NCI-H510A (cell line): ENCODE results near the gene SLC66A1.

Source experiments
- DNase-seq: peaks from one replicate; lab custom pipeline; 2025; lab: John Stamatoyannopoulos, UW

SLC66A1 gene

DNA sequence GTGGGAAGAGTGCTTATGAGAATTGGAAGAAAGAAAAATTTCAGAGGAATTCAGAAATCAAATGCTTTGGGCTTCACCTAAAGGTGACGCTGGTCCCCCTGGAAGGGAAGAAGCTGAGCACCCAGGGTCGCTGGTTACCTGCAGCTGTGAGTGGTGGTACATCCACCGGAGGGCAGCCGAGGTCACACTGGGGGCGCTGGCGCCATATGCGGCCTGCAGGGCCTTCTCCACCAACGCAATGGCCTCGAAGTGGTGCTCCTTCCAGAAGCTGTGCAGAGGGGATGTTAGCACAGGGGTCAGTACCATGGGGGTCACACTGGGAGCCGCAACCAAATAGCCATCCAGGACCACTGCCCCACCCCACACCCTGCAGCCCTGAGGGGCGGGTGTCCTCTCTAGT, 6.2 kb upstream of the SLC66A1 start:
- DNase-seq: no peak

DNA sequence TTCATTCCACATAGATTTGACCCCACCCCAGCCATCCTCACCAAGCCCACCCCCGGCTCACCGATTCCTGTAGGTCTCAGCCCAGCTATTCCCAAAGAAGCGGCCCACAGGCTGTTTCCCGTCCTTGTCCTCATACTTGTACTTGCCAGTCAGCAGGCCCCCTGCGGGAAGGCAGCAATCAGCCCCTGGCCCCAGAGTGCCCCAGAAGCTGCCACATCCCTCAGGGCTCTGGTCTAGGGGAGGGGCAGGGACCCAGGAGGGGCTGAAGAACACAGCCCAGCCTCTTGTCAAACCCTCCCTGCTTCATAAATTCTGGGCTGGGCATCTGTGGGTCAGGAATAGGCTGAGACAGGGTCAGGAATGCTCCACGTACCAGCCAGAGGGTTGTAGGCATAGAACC, 5.2 kb upstream of the SLC66A1 start:
- DNase-seq: no peak

DNA sequence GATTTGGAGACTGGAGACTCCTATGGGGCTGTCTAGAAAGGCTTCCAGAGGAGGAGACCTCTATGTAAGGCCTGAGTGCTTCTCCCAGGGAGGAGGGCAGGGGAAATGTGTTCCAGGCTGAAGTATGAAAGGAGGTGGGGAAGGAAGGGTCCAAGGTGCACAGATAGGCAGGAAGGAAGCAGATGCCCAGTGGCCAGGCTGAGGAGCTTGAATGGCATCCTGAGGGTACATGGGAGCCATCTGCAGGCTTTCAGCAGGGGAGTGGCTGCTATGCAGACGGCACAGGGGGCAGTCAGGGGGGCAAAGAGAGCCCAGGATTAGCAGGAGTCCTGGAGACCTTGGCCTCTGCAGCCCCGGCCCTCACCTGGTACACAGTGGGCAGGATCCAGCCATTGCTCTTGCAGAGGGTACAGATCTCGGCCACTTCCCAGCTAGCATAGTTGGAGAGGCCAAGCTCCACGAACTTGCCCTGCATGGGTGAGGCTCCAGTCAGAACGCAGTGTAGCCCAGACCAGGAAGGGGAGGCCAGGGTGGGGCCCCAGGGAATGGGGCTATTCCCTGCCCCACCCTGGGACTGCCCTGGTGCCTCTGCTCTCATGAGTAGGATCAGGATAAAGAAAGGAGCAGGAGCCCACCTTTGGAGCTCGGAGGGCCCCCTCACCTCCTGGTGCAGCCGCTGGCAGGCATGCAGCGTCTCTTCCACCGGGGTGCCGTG, 4.2 kb upstream of the SLC66A1 start:
- no peak for DNase-seq

DNA sequence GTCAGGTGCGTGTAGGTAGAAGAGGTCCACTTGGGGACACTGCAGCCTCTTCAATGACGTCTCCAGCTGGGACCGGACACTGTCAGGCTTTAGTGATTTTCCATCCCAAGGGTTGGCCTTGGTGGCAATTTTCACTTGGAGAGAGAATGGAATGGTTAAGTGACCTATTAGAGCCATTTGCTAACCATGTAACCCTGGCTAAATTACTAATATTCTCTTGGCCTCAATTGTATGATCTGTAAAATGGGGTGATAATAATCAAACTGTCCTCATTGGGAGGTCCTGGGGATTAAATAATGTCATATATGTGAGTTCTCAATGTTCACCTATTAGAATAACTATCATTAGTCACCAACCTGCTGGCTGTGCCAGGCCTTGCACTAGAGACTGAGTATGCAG, 3.6 kb upstream of the SLC66A1 start:
- no peak for DNase-seq

DNA sequence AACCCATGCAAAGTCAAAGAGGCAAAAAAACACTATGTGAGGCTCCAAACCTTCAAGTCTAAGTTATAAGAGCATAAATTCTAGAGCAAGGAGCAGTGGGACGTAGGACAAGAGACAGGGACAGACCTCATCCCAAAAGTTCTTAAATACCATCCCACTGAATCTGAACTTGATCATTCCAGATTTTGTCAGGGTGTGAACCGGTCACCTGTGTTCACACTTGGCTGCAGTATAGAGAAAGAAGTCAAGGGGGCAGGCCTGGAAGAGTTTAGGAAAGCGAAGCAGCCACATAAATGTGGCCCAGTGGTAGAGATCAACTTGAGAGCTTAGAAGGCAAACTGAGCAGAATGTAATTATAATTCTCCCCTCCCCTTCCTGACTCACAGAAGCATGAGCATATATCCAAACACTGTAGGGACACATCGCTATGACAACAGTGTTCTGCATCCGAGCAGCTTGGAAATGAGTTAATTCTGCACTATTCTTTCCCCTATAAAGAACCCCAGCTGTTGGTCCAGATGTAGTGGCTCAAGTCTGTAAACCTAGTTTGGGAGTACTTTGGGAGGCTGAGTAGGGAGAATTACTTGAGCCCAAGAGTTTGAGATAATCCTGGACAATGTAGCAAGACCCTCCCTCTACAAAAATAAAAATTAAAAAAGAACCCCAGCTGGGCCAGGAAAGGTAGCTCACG, 2.9 kb upstream of the SLC66A1 start:
- no peak for DNase-seq

DNA sequence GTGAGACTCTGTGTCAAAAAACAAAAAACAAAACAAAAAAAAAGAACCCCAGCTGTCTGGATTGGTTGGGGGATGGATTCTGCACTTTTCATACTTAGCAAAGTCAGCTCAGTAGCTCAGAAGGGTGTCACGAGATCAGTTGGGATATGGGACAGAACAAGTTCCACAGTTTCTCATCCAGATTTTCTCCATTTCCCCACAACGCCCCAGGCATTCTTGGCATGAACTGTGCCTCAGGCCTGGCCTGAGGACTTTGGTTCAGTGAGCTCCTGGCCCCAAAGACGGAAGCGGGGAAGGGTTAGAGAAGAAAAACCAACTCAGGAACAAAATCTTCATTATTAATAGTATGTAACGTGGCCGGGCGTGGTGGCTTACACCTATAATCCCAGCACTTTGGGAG, 2.1 kb upstream of the SLC66A1 start:
- DNase-seq: no peak

DNA sequence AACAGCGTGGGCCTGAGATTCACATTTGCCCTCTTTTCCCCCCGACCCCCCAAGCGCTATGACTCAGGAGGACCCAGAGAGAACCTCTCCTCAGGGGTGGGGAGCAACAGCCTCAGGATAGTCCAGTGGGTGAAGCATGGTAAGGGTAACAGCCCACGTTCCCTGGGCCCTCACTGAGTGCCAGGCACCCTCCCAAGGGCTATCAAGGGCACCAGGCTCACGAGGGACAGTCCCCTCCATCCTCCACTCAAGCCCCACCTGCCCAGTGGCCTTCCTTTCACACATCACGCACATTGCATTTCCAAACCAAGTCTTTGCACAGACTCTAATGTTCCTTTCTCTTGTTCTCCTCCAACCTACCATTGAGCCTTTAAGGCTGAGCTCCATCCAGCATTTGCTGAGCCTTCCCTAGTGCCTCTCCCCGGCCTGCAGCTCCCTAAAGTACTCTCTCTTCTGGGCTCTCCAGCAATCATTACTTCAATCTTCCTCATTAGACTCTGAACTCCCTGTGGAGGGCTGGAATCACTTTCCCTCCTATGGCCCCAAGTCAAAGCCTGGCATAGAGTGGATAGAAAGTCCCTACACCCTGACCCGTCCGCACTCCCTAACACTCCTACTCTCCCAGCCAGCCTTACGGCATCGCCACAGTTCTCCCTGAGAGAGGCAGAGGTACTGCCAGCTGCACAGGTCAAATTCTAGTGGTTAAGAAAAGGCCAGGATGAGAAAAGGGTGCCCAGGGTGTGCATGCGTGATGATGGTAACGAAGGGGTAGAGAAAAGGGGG, 1.2 kb upstream of the SLC66A1 start:
- no peak for DNase-seq

DNA sequence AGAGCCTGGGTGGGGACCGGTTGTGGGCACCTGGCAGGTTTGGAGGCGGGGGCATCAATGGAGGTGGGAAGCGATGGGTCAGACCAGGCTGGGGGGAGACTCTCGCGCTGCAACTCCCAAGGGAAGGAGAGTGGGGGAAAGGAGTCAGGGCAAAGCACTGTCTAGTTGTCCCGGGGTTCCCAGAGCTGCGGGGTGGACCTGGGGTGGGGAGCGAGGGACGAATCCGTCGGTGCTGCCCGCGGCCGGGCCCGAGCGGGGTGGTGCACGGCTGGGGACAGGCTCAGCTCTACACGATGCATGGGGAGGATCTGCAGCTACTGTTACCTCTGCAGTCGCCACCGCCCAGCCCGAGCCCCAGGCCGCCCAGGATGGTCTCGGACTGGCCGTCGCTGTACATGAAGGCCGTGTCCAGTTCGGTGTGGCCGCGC, 609 bp upstream of the SLC66A1 start:
- no peak for DNase-seq

DNA sequence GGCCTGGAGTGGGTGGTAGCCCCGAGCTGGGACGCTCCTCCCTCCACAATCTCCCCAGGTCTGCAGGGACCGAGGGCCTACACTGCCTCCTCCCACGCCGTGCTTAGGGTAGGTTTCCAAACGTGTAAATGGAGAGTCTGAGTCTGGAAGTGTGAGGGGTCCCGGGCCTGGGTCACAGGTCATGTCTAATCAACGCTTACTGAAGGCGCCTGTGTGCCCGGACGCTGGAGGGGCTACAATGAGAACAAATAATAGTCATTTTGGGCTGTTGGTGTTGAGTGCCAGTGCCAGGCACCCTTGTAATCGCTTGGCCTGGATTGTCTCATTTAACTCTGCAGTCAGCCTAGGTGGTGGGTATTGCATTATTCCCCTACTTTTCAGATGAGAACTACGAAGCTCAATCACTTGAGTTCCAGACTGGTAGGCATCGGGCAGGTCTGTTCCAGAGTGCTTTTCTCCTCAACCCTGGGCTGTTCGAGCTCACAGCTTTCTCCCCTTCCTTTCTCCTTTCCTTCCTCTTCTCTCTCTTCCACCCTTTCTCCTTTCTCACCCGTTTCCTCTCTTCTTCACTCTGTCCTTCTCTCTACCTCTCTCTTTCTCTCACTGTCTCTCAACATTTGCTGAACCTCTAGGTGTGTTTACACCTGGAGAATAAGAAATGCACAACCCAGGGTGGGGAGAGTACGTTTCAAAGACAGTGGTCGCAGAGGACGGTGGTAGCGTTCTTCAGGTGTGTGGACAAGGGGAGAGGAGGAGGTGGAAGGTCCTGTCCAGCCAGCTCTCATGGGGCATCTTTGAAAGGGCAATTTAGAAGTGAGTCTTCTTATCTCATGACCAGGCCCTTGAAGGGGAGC, 883 bp downstream of the SLC66A1 start:
- no peak for DNase-seq

DNA sequence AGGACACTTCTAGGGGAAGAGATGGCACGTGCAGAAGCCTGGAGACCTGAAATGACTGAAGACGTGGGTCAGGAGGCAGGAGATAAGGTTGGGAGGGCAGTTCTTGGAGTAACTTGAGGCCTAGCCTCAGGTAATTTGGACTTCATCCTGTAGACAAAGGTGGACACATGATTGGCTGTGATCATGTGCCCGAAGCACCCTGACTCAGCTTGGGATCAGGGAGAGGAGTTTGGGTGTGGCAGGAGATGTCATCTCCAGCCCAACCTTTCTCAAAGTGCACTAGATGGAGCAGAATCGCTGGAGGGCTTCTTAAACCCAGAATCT, 1.5 kb downstream of the SLC66A1 start:
- DNase-seq: no peak

DNA sequence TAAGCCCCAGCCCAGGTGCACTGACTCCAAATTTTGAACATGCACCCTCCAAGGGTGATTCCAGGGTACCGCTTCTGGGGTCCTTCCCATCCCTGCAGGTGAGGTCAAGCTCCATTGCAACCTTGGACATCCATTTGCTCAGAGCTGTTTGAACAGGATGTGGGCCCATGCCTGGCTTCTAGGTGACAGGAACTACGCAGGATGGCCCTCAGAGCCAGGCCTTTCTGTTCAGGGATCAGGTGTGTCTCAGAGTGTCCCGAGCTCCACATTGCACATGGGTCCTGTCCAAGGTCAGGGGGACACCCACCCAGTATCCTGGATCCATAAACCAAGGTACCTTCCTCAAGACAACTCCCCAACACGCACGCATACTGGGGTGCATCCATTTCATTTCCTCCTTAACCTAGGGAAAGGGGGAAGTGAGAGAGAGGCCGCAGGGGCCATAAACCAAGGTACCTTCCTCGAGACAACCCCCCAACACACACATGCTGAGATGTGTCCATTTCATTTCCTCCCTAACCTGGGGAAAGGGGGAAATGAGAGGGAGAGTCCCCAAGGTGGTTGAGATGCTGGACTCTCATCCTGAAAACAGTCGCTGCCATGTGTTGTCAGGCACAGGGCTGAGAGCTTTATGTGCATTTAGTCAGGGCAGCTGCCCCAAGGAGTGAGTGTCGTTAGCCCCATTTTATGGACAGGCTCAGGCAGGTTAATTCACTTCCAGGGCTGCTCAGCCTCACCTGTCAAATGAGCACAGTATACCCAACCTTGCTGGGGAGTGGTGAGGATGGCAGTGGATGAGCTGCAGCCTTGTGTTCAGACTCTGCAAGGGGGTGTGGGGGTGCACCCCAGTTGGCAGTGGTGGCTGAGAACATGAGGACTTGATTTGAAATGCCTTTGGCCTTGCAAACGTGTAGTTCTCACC, 2.1 kb downstream of the SLC66A1 start:
- DNase-seq: no peak

DNA sequence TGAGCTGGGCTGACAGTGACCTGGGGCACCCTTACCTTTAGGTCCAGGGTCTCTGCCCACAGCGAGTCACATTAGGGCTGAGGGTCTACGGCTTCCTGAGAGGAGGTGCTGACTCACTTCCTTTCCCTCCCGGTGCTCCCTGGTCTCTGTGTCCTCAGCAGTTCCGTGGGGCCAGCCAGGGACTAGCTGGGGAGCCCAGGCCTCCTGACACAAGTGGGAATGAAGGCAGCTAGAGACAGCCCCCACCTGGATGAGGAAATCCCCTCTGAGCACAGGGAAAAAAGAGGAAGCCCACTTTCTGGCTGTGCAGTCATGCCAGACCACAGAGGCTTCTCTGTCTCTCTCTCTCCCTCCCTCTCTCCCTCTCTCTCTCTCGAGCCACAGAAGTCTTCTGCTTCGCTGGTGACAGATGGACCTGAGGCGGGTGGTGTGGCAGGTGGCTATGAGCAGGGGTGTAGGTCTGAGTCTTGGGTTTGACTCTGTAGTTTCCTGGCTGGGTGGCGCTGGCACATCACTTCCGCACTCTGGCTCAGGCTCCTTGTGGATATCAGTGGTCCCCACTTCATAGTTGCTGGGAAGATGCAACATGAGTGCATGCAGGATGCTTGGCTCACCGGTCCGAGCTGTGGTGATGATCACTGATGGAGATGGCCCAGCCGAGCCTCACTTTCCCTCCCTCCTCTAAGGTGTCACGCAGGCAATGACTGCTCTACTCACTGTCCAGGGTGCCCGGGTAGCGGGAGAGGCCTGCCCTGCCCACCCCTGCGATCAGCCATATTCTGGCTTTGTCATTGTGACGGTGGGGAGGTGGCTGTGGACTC, 3.5 kb downstream of the SLC66A1 start:
- no peak for DNase-seq

DNA sequence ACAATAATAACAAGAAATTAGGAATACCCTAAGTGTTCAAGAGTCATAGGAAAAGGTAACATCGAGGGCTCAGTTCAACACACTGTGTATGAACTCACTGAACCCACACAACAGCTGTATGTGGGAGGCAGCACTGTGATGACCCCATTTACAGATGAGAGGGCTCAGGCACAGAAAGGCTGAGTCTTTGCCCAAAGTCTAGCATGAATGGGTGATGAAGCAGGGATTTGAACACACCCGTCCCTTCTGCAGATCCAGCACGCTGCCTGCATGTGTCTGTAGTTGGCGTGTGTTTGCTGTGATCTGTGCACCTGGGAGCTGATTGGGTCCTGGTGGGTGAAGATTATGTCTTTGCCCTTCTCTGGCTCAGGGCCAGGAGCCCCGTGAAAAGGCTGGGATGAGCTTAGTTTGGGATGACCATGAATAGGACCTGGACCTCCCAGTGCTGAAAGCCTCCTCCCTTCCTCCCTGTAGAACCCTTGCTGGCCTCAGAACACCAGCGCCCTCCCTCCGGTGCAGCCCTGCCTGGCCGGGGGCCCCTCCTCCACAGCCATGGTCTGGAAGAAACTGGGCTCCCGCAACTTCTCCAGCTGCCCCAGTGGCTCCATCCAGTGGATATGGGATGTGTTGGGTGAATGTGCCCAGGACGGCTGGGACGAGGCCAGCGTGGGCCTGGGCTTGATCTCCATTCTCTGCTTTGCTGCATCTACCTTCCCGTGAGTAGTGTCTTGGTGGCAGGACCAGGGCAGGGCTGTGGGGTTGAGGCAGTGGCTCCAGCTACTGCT, 5.2 kb downstream of the SLC66A1 start:
- no peak for DNase-seq

DNA sequence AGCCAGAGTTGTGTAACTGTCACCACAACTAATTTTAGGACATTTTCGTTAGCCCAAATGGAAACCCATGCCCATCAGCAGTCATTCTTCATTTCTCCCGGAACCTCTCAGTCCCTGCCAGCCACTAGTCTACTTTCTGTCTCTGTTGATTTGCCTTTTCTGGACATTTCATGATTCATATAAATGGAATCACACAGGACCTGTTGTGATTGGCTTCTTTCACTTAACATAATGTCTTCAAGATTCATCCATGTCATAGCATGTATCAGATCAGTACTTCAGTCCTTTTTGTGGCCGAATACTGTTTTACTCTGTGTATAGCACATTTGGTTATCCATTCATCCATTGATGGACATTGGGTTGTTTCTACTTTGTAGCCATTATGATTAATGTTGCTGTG, 7.1 kb downstream of the SLC66A1 start:
- no peak for DNase-seq

DNA sequence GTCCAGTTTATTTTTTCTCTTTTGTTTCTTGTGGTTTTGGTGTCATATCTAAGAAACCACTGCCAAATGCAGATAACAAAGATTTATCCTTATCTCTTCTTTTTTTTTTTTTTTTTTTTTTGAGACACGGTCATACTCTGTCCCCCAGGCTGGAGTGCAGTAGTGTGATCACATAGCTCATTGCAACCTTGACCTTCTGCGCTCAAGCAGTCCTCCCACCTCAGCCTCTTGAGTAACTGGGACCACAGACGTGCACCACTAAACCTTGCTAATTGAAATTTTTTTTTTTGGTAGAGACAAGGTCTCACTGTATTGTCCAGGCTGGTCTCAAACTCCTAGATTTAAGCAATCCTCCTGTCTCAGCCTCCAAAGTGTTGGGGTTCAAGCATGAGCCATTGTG, 8.9 kb downstream of the SLC66A1 start:
- no peak for DNase-seq

DNA sequence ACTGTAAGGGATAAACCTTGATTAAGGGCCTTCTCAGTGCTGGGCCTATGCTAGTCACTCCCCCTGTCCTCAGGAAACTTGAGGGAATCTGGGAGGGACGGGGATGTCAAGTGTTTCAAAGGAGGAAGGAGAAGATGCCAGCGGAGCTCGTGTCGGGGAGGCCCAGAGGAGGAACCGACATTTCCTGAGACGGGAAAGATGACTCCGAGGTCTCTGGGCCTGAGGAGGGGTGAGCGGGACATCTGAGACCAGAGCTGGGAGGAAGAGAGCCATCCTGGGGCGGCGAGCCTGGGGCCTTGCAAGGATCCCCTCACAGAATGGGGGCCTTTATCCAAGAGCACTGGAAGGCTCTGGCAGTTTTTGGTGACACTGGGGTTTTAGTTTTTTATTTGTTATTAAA, 10.4 kb downstream of the SLC66A1 start:
- no peak for DNase-seq

DNA sequence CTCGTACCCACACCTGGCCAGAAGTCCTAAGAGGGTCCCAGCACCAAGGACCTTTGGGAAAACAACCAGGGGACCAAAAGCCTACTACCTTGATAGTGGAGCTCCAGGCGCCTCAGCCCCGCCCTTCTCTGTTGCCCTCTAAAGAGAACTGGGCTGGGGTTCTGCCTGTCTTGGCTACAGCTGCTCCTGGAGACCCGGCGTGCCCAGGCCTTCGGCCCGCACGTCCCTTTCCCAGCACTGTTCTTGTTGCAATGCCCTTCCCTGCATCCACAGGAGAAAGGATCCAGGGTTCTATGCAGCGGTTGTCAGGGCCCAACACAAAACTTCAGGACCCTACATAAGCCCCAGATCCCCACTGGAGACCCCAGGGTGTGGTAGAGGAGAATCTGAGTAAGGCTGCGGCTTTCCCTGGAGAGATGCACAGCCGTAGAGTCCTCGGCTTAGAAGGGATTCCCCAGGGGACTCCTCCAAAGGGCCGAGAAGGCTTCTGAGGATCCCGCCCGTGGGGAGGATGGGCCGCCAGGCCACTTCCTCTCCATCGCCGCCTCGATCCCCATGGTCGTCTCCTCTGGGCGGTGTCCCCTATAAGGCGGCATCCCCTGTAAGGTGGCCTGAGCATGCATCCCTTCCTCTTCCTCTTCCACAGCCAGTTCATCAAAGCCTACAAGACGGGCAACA, 12.0 kb downstream of the SLC66A1 start:
- DNase-seq: no peak

DNA sequence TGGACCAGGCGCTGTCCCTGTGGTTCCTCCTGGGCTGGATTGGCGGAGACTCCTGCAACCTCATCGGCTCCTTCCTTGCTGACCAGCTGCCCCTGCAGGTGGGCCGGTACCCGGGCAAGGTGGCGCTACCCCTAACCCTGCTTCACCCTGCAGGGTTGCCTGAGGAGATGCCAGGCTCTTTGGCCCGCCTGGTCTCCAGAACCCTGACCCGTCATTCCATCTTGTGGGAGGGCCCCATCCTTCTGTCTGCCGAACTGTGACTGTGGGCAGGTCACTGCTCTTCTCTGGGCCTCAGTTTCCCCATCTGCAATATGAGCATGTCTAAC, 12.5 kb downstream of the SLC66A1 start:
- DNase-seq: no peak

DNA sequence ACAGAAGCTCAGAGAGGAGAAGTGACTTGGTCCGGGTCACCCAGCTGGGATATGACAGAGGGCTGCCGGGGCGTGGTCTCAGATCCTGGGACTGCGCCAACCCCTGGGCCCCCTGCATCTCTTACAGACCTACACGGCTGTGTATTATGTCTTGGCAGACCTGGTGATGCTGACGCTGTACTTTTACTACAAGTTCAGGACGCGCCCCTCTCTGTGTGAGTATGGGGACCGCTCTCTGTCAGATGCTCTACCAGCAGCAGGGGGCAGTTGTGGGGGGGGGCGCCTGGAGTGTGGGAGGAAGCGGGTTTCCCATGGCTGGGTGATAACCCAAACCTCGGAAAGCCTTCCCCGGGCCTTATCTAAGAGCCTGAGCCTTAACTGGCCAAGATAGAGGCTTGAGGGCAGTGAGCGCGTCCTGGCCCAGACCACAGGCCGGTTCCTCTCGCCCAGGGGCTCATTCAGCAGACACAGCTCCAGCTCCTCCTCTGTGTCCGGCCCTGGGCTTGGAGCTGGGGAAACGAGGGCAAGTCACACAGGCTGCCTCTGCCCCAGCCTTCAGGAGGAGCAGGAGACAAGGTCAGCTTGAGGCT, 13.3 kb downstream of the SLC66A1 start:
- no peak for DNase-seq
